ENCODE data around the gene RHBDD1. TPM values are rescaled to one million over a fixed set of nuclear protein-coding genes. Genes with fewer than 3 reads are reported as not detected.

The RHBDD1 gene
- polyA plus RNA-seq, 3 donors: 8.1 to 19.5 (median 15.5) TPM

- H3K79me2 ChIP-seq (ENCODE audit: insufficient read depth, low read length): no peaks in the 10 kb centered on the region
- Mint-ChIP-seq H3K36me3 (no peaks in the 10 kb centered on the region), H3K4me3 (no peak overlapping the region), H3K27me3 (ENCODE audit: low read depth in 3 of 3) (peaks cover 3 to 11% (median 5%) of the 10 kb centered on the region in 3 donors), H3K9me3 (peaks cover 0 to 2% (median 0%) of the 10 kb centered on the region in 7 donors), H3K27ac (no peak overlapping the region), H3K4me1 (peaks cover 2% of the 10 kb centered on the region)
- intact Hi-C loops (cut with micrococcal nuclease): no loop called here
- TF ChIP-seq CTCF (IDR thresholded peaks at IDR 0.05): no peak
- H3K9ac ChIP-seq (ENCODE audit: insufficient read depth, low read length, poor library complexity, severe bottlenecking): no peak overlapping the region
- H3K4me2 ChIP-seq (replicated peaks; ENCODE audit: extremely low read depth, low read length, poor library complexity, severe bottlenecking): no peak overlapping the region
- no CpG with 5 or more reads among the region's 2 CpGs for WGBS (ENCODE audit: insufficient coverage)
- no peak for DNase-seq
- no peaks in the 10 kb centered on the region for H3K27me3 ChIP-seq (ENCODE audit: control insufficient read depth in 2 of 2, insufficient read depth in 2 of 2, low read length in 2 of 2)
- H3K27ac ChIP-seq (ENCODE audit: low read depth in 1 of 2, low read length in 2 of 2): no peak overlapping the region
- no peak overlapping the region for H3K4me3 ChIP-seq (replicated peaks in 1 of 3; ENCODE audit: low read depth in 2 of 3, low read length in 3 of 3)
- no peaks in the 10 kb centered on the region for H3K36me3 ChIP-seq (replicated peaks in 1 of 2; ENCODE audit: control insufficient read depth in 1 of 2, insufficient read depth in 2 of 2, low read length in 2 of 2)
- H2AFZ ChIP-seq (ENCODE audit: insufficient read depth, low read depth, low read length, poor library complexity, severe bottlenecking): no peak overlapping the region
- H4K20me1 ChIP-seq (ENCODE audit: insufficient read depth, low read length): no peaks in the 10 kb centered on the region
- no peaks in the 10 kb centered on the region for H3K9me3 ChIP-seq (replicated peaks in 1 of 2; ENCODE audit: control insufficient read depth in 1 of 2, insufficient read depth in 1 of 2, low read length in 2 of 2)
- H3K4me1 ChIP-seq (ENCODE audit: control insufficient read depth in 1 of 2, insufficient read depth in 2 of 2, low read length in 2 of 2): no peaks in the 10 kb centered on the region
These were observed 10.8 kb upstream of the RHBDD1 start for GRCh38 chr2:226825056-226825455.

GRCh38 chr2:226828191-226828590 is 7.7 kb upstream of the RHBDD1 start:
- H3K9me3 ChIP-seq (replicated peaks in 1 of 2; ENCODE audit: control insufficient read depth in 1 of 2, insufficient read depth in 1 of 2, low read length in 2 of 2): no peaks in the 10 kb centered on the region
- H3K27me3 ChIP-seq (ENCODE audit: control insufficient read depth in 2 of 2, insufficient read depth in 2 of 2, low read length in 2 of 2): no peaks in the 10 kb centered on the region
- no peak overlapping the region for H3K4me2 ChIP-seq (replicated peaks; ENCODE audit: extremely low read depth, low read length, poor library complexity, severe bottlenecking)
- H4K20me1 ChIP-seq (ENCODE audit: insufficient read depth, low read length): no peaks in the 10 kb centered on the region
- H3K4me1 Mint-ChIP-seq: peaks cover 2% of the 10 kb centered on the region
- no peaks in the 10 kb centered on the region for H3K4me1 ChIP-seq (ENCODE audit: control insufficient read depth in 1 of 2, insufficient read depth in 2 of 2, low read length in 2 of 2)
- no peak overlapping the region for H3K27ac Mint-ChIP-seq
- no CpG with 5 or more reads among the region's 2 CpGs for WGBS (ENCODE audit: insufficient coverage)
- H3K36me3 ChIP-seq (replicated peaks in 1 of 2; ENCODE audit: control insufficient read depth in 1 of 2, insufficient read depth in 2 of 2, low read length in 2 of 2): no peaks in the 10 kb centered on the region
- no peak overlapping the region for H3K4me3 Mint-ChIP-seq
- no peak overlapping the region for H3K9ac ChIP-seq (ENCODE audit: insufficient read depth, low read length, poor library complexity, severe bottlenecking)
- intact Hi-C loops (cut with micrococcal nuclease): no loop called here
- H3K79me2 ChIP-seq (ENCODE audit: insufficient read depth, low read length): no peaks in the 10 kb centered on the region
- no peak for TF ChIP-seq CTCF (IDR thresholded peaks at IDR 0.05)
- peaks cover 0 to 7% (median 2%) of the 10 kb centered on the region in 7 donors for H3K9me3 Mint-ChIP-seq
- H2AFZ ChIP-seq (ENCODE audit: insufficient read depth, low read depth, low read length, poor library complexity, severe bottlenecking): no peak overlapping the region
- peaks cover 0 to 9% (median 5%) of the 10 kb centered on the region in 3 donors for H3K27me3 Mint-ChIP-seq (ENCODE audit: low read depth in 3 of 3)
- no peaks in the 10 kb centered on the region for H3K36me3 Mint-ChIP-seq
- no peak overlapping the region for H3K27ac ChIP-seq (ENCODE audit: low read depth in 1 of 2, low read length in 2 of 2)
- no peak overlapping the region for H3K4me3 ChIP-seq (replicated peaks in 1 of 3; ENCODE audit: low read depth in 2 of 3, low read length in 3 of 3)
- no peak for DNase-seq

Measured in CD14-positive monocyte (primary cell).